Activated naive CD8-positive, alpha-beta T cell treated with anti-CD3 and anti-CD28 coated beads, Interleukin-2, amount 50 U/mL, for 16 hours (primary cell): ENCODE results near the gene EIF3A.
"Not testable (repeated sequence)": the region's sequence is repeated elsewhere in the genome, so short reads cannot be mapped to it uniquely, and the experiment has no call there.

Source experiments
- DNase-seq: peaks from one replicate; pipeline ENCODE4 v3.0.0-alpha.2; 2020; ENCODE audit warnings: low read depth, low spot score

EIF3A gene

GRCh38 chr10:119049777-119050176 lies 30.8 kb downstream of the EIF3A start:
- DNase-seq, result no peak

- no peak for DNase-seq
Measured at GRCh38 chr10:119049361-119049760, 31.3 kb downstream of the EIF3A start.

GRCh38 chr10:119045561-119045960 lies 35.1 kb downstream of the EIF3A start:
- no peak for DNase-seq

GRCh38 chr10:119042169-119042568 lies 38.4 kb downstream of the EIF3A start:
- DNase-seq, result no peak

GRCh38 chr10:119041326-119041725 lies 39.3 kb downstream of the EIF3A start:
- no peak for DNase-seq

GRCh38 chr10:119039161-119039560 lies 41.5 kb downstream of the EIF3A start:
- DNase-seq, result no peak

- no peak for DNase-seq
Measured at GRCh38 chr10:119031496-119032059, 49.0 kb downstream of the EIF3A start.

- no peak for DNase-seq
Measured at GRCh38 chr10:119030421-119031250, 50.0 kb downstream of the EIF3A start.

GRCh38 chr10:119029613-119030420 lies 50.8 kb downstream of the EIF3A start, which contains the start of gene NANOS1:
NANOS1 (plus strand) TSS chr10:119029714; CDS start chr10:119029802, 88 bp downstream.
- no peak for DNase-seq

- DNase-seq, result peak; percentile 59
Measured at GRCh38 chr10:119028900-119029612, 51.6 kb downstream of the EIF3A start.

- DNase-seq, result not testable (repeated sequence)
Measured at GRCh38 chr10:119028445-119028899, 52.1 kb downstream of the EIF3A start.

GRCh38 chr10:119026301-119027110 lies 54.1 kb downstream of the EIF3A start:
- no peak for DNase-seq

- no peak for DNase-seq
Measured at GRCh38 chr10:119025776-119026175, 54.8 kb downstream of the EIF3A start.

GRCh38 chr10:119025336-119025735 lies 55.3 kb downstream of the EIF3A start:
- no peak for DNase-seq

GRCh38 chr10:119024882-119025281 lies 55.7 kb downstream of the EIF3A start:
- DNase-seq, result no peak

GRCh38 chr10:119023553-119023868 lies 57.1 kb downstream of the EIF3A start:
- no peak for DNase-seq

- no peak for DNase-seq
Measured at GRCh38 chr10:119022846-119023552, 57.6 kb downstream of the EIF3A start.

- DNase-seq, result no peak
Measured at GRCh38 chr10:119020627-119020946, 60.0 kb downstream of the EIF3A start.

GRCh38 chr10:119007211-119007574 lies 73.4 kb downstream of the EIF3A start:
- no peak for DNase-seq

GRCh38 chr10:119006451-119007210 lies 74.0 kb downstream of the EIF3A start:
- DNase-seq, result no peak
